ENCODE data around the gene CCDC134.

Gene CCDC134

GRCh38 chr22:41841085-41841712, 40.7 kb downstream of the CCDC134 start:
- H3K36me3 ChIP-seq (ENCODE audit: control insufficient read depth, insufficient read depth, low read length): peaks cover 13% of the 10 kb centered on the region
- H3K9me3 ChIP-seq (ENCODE audit: control insufficient read depth, low read length): no peaks in the 10 kb centered on the region
- no peak overlapping the region for H3K27ac ChIP-seq (ENCODE audit: insufficient read depth, low read length, poor library complexity, severe bottlenecking)
- H3K4me3 ChIP-seq (ENCODE audit: insufficient read depth, low read depth, low read length, poor library complexity, severe bottlenecking): no peak overlapping the region
- H3K4me1 ChIP-seq (ENCODE audit: control insufficient read depth, insufficient read depth, low read length, poor library complexity, severe bottlenecking): no peaks in the 10 kb centered on the region
- no peak for DNase-seq
- H3K27me3 ChIP-seq (replicated peaks; ENCODE audit: control insufficient read depth, insufficient read depth, low read length, poor library complexity, severe bottlenecking): no peaks in the 10 kb centered on the region

GRCh38 chr22:41842996-41843970, 42.8 kb downstream of the CCDC134 start:
- Histone ChIP-seq H3K9me3 (ENCODE audit: control insufficient read depth, low read length) (no peaks in the 10 kb centered on the region), H3K4me1 (ENCODE audit: control insufficient read depth, insufficient read depth, low read length, poor library complexity, severe bottlenecking) (peaks cover under 1% of the 10 kb centered on the region), H3K27me3 (replicated peaks; ENCODE audit: control insufficient read depth, insufficient read depth, low read length, poor library complexity, severe bottlenecking) (no peaks in the 10 kb centered on the region), H3K36me3 (ENCODE audit: control insufficient read depth, insufficient read depth, low read length) (peaks cover 7% of the 10 kb centered on the region), H3K4me3 (ENCODE audit: insufficient read depth, low read depth, low read length, poor library complexity, severe bottlenecking) (no peak overlapping the region), H3K27ac (ENCODE audit: insufficient read depth, low read length, poor library complexity, severe bottlenecking) (no peak overlapping the region)
- DNase-seq: no peak

GRCh38 chr22:41844036-41844435, 43.6 kb downstream of the CCDC134 start:
- Histone ChIP-seq H3K4me1 (ENCODE audit: control insufficient read depth, insufficient read depth, low read length, poor library complexity, severe bottlenecking) (peaks cover 4% of the 10 kb centered on the region), H3K4me3 (ENCODE audit: insufficient read depth, low read depth, low read length, poor library complexity, severe bottlenecking) (no peak overlapping the region), H3K36me3 (ENCODE audit: control insufficient read depth, insufficient read depth, low read length) (peaks cover 7% of the 10 kb centered on the region), H3K27me3 (replicated peaks; ENCODE audit: control insufficient read depth, insufficient read depth, low read length, poor library complexity, severe bottlenecking) (no peaks in the 10 kb centered on the region), H3K27ac (ENCODE audit: insufficient read depth, low read length, poor library complexity, severe bottlenecking) (no peak overlapping the region), H3K9me3 (ENCODE audit: control insufficient read depth, low read length) (no peaks in the 10 kb centered on the region)
- no peak for DNase-seq

GRCh38 chr22:41844513-41844912, 44.0 kb downstream of the CCDC134 start:
- Histone ChIP-seq H3K27ac (ENCODE audit: insufficient read depth, low read length, poor library complexity, severe bottlenecking) (no peak overlapping the region), H3K36me3 (ENCODE audit: control insufficient read depth, insufficient read depth, low read length) (peaks cover 7% of the 10 kb centered on the region), H3K9me3 (ENCODE audit: control insufficient read depth, low read length) (no peaks in the 10 kb centered on the region), H3K27me3 (replicated peaks; ENCODE audit: control insufficient read depth, insufficient read depth, low read length, poor library complexity, severe bottlenecking) (no peaks in the 10 kb centered on the region), H3K4me3 (ENCODE audit: insufficient read depth, low read depth, low read length, poor library complexity, severe bottlenecking) (no peak overlapping the region), H3K4me1 (ENCODE audit: control insufficient read depth, insufficient read depth, low read length, poor library complexity, severe bottlenecking) (peaks cover 4% of the 10 kb centered on the region)
- no peak for DNase-seq

- peaks cover 10% of the 10 kb centered on the region for H3K36me3 ChIP-seq (ENCODE audit: control insufficient read depth, insufficient read depth, low read length)
- no peak overlapping the region for H3K4me3 ChIP-seq (ENCODE audit: insufficient read depth, low read depth, low read length, poor library complexity, severe bottlenecking)
- H3K4me1 ChIP-seq (ENCODE audit: control insufficient read depth, insufficient read depth, low read length, poor library complexity, severe bottlenecking): peaks cover 4% of the 10 kb centered on the region
- no peaks in the 10 kb centered on the region for H3K27me3 ChIP-seq (replicated peaks; ENCODE audit: control insufficient read depth, insufficient read depth, low read length, poor library complexity, severe bottlenecking)
- no peak for DNase-seq
- no peak overlapping the region for H3K27ac ChIP-seq (ENCODE audit: insufficient read depth, low read length, poor library complexity, severe bottlenecking)
- no peaks in the 10 kb centered on the region for H3K9me3 ChIP-seq (ENCODE audit: control insufficient read depth, low read length)
Observed at GRCh38 chr22:41845380-41846267, 45.1 kb downstream of the CCDC134 start.

- H3K4me1 ChIP-seq (ENCODE audit: control insufficient read depth, insufficient read depth, low read length, poor library complexity, severe bottlenecking): peaks cover 4% of the 10 kb centered on the region
- no peak overlapping the region for H3K4me3 ChIP-seq (ENCODE audit: insufficient read depth, low read depth, low read length, poor library complexity, severe bottlenecking)
- DNase-seq: no peak
- H3K27me3 ChIP-seq (replicated peaks; ENCODE audit: control insufficient read depth, insufficient read depth, low read length, poor library complexity, severe bottlenecking): no peaks in the 10 kb centered on the region
- H3K27ac ChIP-seq (ENCODE audit: insufficient read depth, low read length, poor library complexity, severe bottlenecking): no peak overlapping the region
- H3K9me3 ChIP-seq (ENCODE audit: control insufficient read depth, low read length): no peaks in the 10 kb centered on the region
- H3K36me3 ChIP-seq (ENCODE audit: control insufficient read depth, insufficient read depth, low read length): peaks cover 10% of the 10 kb centered on the region
Observed at GRCh38 chr22:41846268-41846987, 45.9 kb downstream of the CCDC134 start.

- Histone ChIP-seq H3K4me3 (ENCODE audit: insufficient read depth, low read depth, low read length, poor library complexity, severe bottlenecking) (no peak overlapping the region), H3K27me3 (replicated peaks; ENCODE audit: control insufficient read depth, insufficient read depth, low read length, poor library complexity, severe bottlenecking) (no peaks in the 10 kb centered on the region), H3K4me1 (ENCODE audit: control insufficient read depth, insufficient read depth, low read length, poor library complexity, severe bottlenecking) (peaks cover 4% of the 10 kb centered on the region), H3K27ac (ENCODE audit: insufficient read depth, low read length, poor library complexity, severe bottlenecking) (no peak overlapping the region), H3K9me3 (ENCODE audit: control insufficient read depth, low read length) (no peaks in the 10 kb centered on the region), H3K36me3 (ENCODE audit: control insufficient read depth, insufficient read depth, low read length) (peaks cover 8% of the 10 kb centered on the region)
- DNase-seq: no peak
Observed at GRCh38 chr22:41847300-41847699, 46.8 kb downstream of the CCDC134 start.

- peaks cover 3% of the 10 kb centered on the region for H3K36me3 ChIP-seq (ENCODE audit: control insufficient read depth, insufficient read depth, low read length)
- H3K4me1 ChIP-seq (ENCODE audit: control insufficient read depth, insufficient read depth, low read length, poor library complexity, severe bottlenecking): peaks cover 4% of the 10 kb centered on the region
- DNase-seq: no peak
- H3K9me3 ChIP-seq (ENCODE audit: control insufficient read depth, low read length): no peaks in the 10 kb centered on the region
- no peak overlapping the region for H3K4me3 ChIP-seq (ENCODE audit: insufficient read depth, low read depth, low read length, poor library complexity, severe bottlenecking)
- H3K27ac ChIP-seq (ENCODE audit: insufficient read depth, low read length, poor library complexity, severe bottlenecking): no peak overlapping the region
- H3K27me3 ChIP-seq (replicated peaks; ENCODE audit: control insufficient read depth, insufficient read depth, low read length, poor library complexity, severe bottlenecking): no peaks in the 10 kb centered on the region
Observed at GRCh38 chr22:41848468-41848867, 48.0 kb downstream of the CCDC134 start.

- peaks cover 25% of the 10 kb centered on the region for H3K4me1 ChIP-seq (ENCODE audit: control insufficient read depth, insufficient read depth, low read length, poor library complexity, severe bottlenecking)
- peak overlapping the region; percentile 32 for H3K27ac ChIP-seq (ENCODE audit: insufficient read depth, low read length, poor library complexity, severe bottlenecking)
- H3K27me3 ChIP-seq (replicated peaks; ENCODE audit: control insufficient read depth, insufficient read depth, low read length, poor library complexity, severe bottlenecking): no peaks in the 10 kb centered on the region
- no peaks in the 10 kb centered on the region for H3K36me3 ChIP-seq (ENCODE audit: control insufficient read depth, insufficient read depth, low read length)
- DNase-seq: no peak
- no peak overlapping the region for H3K4me3 ChIP-seq (ENCODE audit: insufficient read depth, low read depth, low read length, poor library complexity, severe bottlenecking)
- no peaks in the 10 kb centered on the region for H3K9me3 ChIP-seq (ENCODE audit: control insufficient read depth, low read length)
Observed at GRCh38 chr22:41856469-41856868, 56.0 kb downstream of the CCDC134 start.

Data from effector memory CD4-positive, alpha-beta T cell (primary cell).